Mammary epithelial cell (primary cell): ENCODE measurements around the gene OGFR.

Source experiments
- CTCF ChIP-seq, 2 donors: IDR thresholded peaks in 1 of 2; conservative IDR thresholded peaks in 1 of 2; 2 replicates each; pipeline ENCODE4 v1.5.1; 2011 to 2012; ENCODE audit warnings: inconsistent platforms in 2 of 2, low read length in 2 of 2, mild to moderate bottlenecking in 2 of 2, control low read depth in 1 of 2, low read depth in 1 of 2; ENCODE audit not compliant: insufficient read depth in 1 of 2; ENCODE audit errors: extremely low read depth in 1 of 2
- EZH2 ChIP-seq: IDR thresholded peaks from 2 replicates; pipeline ENCODE4 v1.6.1; 2012; ENCODE audit warnings: low read length, inconsistent platforms, borderline replicate concordance

GRCh38 chr20:62778601-62779416, 25.8 kb upstream of the OGFR start:
- TF ChIP-seq CTCF (conservative IDR thresholded peaks at IDR 0.05 in 1 of 2, IDR thresholded peaks at IDR 0.05 in 1 of 2; ENCODE audit: extremely low read depth in 1 of 2, insufficient read depth in 1 of 2, low read depth in 1 of 2, low read length in 2 of 2) (no peak), EZH2 (no peak)
